ENCODE measurements around the gene LRRC3.

DNA sequence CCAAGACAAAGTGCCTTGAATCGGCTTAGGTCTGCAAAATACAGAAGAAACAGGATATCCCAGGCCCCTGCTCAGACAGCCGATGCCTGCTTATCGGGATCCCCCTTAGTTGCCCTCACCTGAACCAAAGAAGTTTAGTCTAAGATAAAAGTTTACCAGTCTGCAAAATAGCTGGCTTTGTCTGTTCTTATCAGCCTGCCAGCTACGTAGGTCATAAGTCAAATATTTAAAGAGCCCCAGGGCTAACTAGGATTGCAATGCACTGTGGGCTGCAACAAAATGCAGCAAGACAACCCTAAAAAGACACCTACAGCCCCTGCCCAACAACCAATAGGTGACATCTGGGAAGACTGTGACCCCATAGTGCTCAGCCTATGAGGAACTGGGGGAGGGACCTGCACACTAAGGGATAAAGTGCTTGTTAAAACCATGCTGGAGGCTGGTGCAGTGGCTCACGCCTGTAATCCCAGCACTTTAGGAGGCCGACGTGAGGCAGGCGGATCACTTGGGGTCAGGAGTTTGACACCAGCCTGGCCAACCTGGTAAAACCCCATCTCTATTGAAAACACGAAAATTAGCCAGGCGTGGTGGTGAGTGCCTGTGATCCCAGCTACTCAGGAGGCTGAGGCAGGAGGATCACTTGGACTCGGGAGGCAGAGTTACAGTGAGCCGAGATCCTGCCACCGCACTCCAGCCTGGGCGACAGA is 27.4 kb downstream of the LRRC3 start:
- TF ChIP-seq, protein P1, sequence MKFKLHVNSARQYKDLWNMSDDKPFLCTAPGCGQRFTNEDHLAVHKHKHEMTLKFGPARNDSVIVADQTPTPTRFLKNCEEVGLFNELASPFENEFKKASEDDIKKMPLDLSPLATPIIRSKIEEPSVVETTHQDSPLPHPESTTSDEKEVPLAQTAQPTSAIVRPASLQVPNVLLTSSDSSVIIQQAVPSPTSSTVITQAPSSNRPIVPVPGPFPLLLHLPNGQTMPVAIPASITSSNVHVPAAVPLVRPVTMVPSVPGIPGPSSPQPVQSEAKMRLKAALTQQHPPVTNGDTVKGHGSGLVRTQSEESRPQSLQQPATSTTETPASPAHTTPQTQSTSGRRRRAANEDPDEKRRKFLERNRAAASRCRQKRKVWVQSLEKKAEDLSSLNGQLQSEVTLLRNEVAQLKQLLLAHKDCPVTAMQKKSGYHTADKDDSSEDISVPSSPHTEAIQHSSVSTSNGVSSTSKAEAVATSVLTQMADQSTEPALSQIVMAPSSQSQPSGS (CRISPR knock-in tag; IDR thresholded peaks at IDR 0.05; ENCODE audit: borderline replicate concordance, low read depth): no peak
- TF ChIP-seq, protein P2, sequence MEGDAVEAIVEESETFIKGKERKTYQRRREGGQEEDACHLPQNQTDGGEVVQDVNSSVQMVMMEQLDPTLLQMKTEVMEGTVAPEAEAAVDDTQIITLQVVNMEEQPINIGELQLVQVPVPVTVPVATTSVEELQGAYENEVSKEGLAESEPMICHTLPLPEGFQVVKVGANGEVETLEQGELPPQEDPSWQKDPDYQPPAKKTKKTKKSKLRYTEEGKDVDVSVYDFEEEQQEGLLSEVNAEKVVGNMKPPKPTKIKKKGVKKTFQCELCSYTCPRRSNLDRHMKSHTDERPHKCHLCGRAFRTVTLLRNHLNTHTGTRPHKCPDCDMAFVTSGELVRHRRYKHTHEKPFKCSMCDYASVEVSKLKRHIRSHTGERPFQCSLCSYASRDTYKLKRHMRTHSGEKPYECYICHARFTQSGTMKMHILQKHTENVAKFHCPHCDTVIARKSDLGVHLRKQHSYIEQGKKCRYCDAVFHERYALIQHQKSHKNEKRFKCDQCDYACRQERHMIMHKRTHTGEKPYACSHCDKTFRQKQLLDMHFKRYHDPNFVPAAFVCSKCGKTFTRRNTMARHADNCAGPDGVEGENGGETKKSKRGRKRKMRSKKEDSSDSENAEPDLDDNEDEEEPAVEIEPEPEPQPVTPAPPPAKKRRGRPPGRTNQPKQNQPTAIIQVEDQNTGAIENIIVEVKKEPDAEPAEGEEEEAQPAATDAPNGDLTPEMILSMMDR (IDR thresholded peaks at IDR 0.05): no peak
- TF ChIP-seq NFYB (CRISPR knock-in tag; conservative IDR thresholded peaks at IDR 0.05; ENCODE audit: low read depth) (peak; percentile 65), E2F4 (CRISPR knock-in tag; IDR thresholded peaks at IDR 0.05; ENCODE audit: borderline replicate concordance, low read depth) (no peak), NR2C2 (CRISPR knock-in tag; IDR thresholded peaks at IDR 0.05) (no peak), SMAD3 (CRISPR knock-in tag; IDR thresholded peaks at IDR 0.05; ENCODE audit: borderline replicate concordance) (no peak), MYBL2 (CRISPR knock-in tag; IDR thresholded peaks at IDR 0.05) (no peak), SP1 (CRISPR knock-in tag; conservative IDR thresholded peaks at IDR 0.05) (no peak), AFF4 (CRISPR knock-in tag; IDR thresholded peaks at IDR 0.05; ENCODE audit: borderline replicate concordance) (no peak), ZNF232 (CRISPR knock-in tag; IDR thresholded peaks at IDR 0.05) (no peak), NFATC4 (CRISPR knock-in tag; IDR thresholded peaks at IDR 0.05) (no peak)
- TF ChIP-seq, protein P3, sequence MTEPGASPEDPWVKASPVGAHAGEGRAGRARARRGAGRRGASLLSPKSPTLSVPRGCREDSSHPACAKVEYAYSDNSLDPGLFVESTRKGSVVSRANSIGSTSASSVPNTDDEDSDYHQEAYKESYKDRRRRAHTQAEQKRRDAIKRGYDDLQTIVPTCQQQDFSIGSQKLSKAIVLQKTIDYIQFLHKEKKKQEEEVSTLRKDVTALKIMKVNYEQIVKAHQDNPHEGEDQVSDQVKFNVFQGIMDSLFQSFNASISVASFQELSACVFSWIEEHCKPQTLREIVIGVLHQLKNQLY (CRISPR knock-in tag; IDR thresholded peaks at IDR 0.05): no peak
